GM18868 (cell line): ENCODE data around the gene STK32C.
A peak's percentile ranks its signal among the peaks of the same experiment; 100 is the strongest.

Experiments used
- ATAC-seq: cut with Tn5 transposase; IDR thresholded peaks from one replicate; pipeline ENCODE4 v1.9.1; 2021; ENCODE audit warnings: mild to moderate bottlenecking, moderate library complexity; ENCODE audit not compliant: unreplicated experiment

STK32C gene

GRCh38 chr10:132307823-132308586 lies at the start of gene STK32C:
STK32C (minus strand) TSS chr10:132307950; CDS start chr10:132307833, 117 bp downstream.
- ATAC-seq = peak; percentile 69

GRCh38 chr10:132356621-132357195 lies 49.0 kb upstream of the STK32C start:
- no peak for ATAC-seq

- no peak for ATAC-seq
Observed at GRCh38 chr10:132355754-132356153, 48.0 kb upstream of the STK32C start.

GRCh38 chr10:132355297-132355696 lies 47.5 kb upstream of the STK32C start:
- ATAC-seq = no peak

GRCh38 chr10:132354356-132355094 lies 46.8 kb upstream of the STK32C start:
- no peak for ATAC-seq

- ATAC-seq = no peak
Observed at GRCh38 chr10:132353456-132354355, 46.0 kb upstream of the STK32C start.

- peak; percentile 69 for ATAC-seq
Observed at GRCh38 chr10:132352462-132353308, 44.9 kb upstream of the STK32C start.

GRCh38 chr10:132351611-132352010 lies 43.9 kb upstream of the STK32C start:
- ATAC-seq = no peak

GRCh38 chr10:132350946-132351345 lies 43.2 kb upstream of the STK32C start:
- ATAC-seq = no peak

GRCh38 chr10:132350391-132350790 lies 42.6 kb upstream of the STK32C start:
- ATAC-seq = no peak

GRCh38 chr10:132349766-132350165 lies 42.0 kb upstream of the STK32C start:
- no peak for ATAC-seq

- no peak for ATAC-seq
Observed at GRCh38 chr10:132347931-132348267, 40.1 kb upstream of the STK32C start.

GRCh38 chr10:132347211-132347930 lies 39.6 kb upstream of the STK32C start:
- ATAC-seq = no peak

GRCh38 chr10:132346806-132347205 lies 39.1 kb upstream of the STK32C start:
- no peak for ATAC-seq

GRCh38 chr10:132345345-132345744 lies 37.6 kb upstream of the STK32C start:
- no peak for ATAC-seq

GRCh38 chr10:132344386-132344785 lies 36.6 kb upstream of the STK32C start:
- no peak for ATAC-seq

GRCh38 chr10:132342553-132342952 lies 34.8 kb upstream of the STK32C start:
- no peak for ATAC-seq

- no peak for ATAC-seq
Observed at GRCh38 chr10:132341781-132342180, 34.0 kb upstream of the STK32C start.

- peak; percentile 54 for ATAC-seq
Observed at GRCh38 chr10:132341017-132341416, 33.3 kb upstream of the STK32C start.
